IMR-90 (cell line): ENCODE measurements around the gene ITIH5. TPM values are rescaled to one million over a fixed set of nuclear protein-coding genes. Genes with fewer than 3 reads are reported as not detected.

Experiments
- ATAC-seq: fragments of 200-7000 bp; cut with Tn5 transposase; 2 replicates; pipeline ENCODE4 v1.9.1; 2020; ENCODE audit warnings: low read depth, mild to moderate bottlenecking, moderate library complexity
- BruUV-seq: library from RNA; stranded (reverse); fragments of 400-500 nt; replicated peaks from 2 replicates; lab custom pipeline; 2021; lab: Mats Ljungman, UMichigan
- CTCF ChIA-PET: fragments of 300-600 bp; formaldehyde crosslinking; extraction: SDS; loops from one replicate; lab custom pipeline; 2021; ENCODE audit warnings: antibody characterized with exemption; lab: Yijun Ruan, JAX
- POLR2A ChIA-PET: fragments of 300-600 bp; sonication (Branson Sonifier 250); formaldehyde crosslinking; loops from one replicate; lab custom pipeline; 2022; ENCODE audit warnings: antibody characterized with exemption; ENCODE audit not compliant: unreplicated experiment; lab: Charles Lee
- DNase-seq: peaks from one replicate; pipeline ENCODE4 v3.0.0; 2013
- H2AFZ ChIP-seq: replicated peaks from 2 replicates; pipeline ENCODE3; 2013; ENCODE audit warnings: low read length, mild to moderate bottlenecking; ENCODE audit not compliant: poor library complexity
- H2AK5ac ChIP-seq: 2 replicates; pipeline ENCODE4 v1.6.1; 2013; ENCODE audit warnings: low read depth, low read length, inconsistent platforms
- H2AK9ac ChIP-seq: replicated peaks from 2 replicates; pipeline ENCODE3; 2013; ENCODE audit warnings: mild to moderate bottlenecking, low read depth, low read length, moderate library complexity; ENCODE audit not compliant: poor library complexity
- H2BK120ac ChIP-seq: 2 replicates; pipeline ENCODE4 v1.6.1; 2013; ENCODE audit warnings: low read depth, low read length, inconsistent platforms
- H2BK15ac ChIP-seq: 3 replicates; pipeline ENCODE4 v1.6.1; 2013; ENCODE audit warnings: low read depth, low read length, inconsistent platforms
- H2BK20ac ChIP-seq: 2 replicates; pipeline ENCODE4 v1.6.1; 2013; ENCODE audit warnings: low read depth, mild to moderate bottlenecking, inconsistent platforms, low read length, moderate library complexity
- H2BK5ac ChIP-seq: 2 replicates; pipeline ENCODE4 v1.6.1; 2013; ENCODE audit warnings: mild to moderate bottlenecking, low read depth, low read length, inconsistent platforms; ENCODE audit not compliant: poor library complexity, severe bottlenecking
- H3K14ac ChIP-seq: replicated peaks from 2 replicates; pipeline ENCODE4 v1.6.1; 2013; ENCODE audit warnings: low read depth, low read length, inconsistent platforms
- H3K18ac ChIP-seq: 2 replicates; pipeline ENCODE4 v1.6.1; 2013; ENCODE audit warnings: low read depth, low read length, control low read depth
- H3K23ac ChIP-seq: 2 replicates; pipeline ENCODE4 v1.6.1; 2013; ENCODE audit warnings: low read depth, low read length, inconsistent platforms
- H3K27ac ChIP-seq: 2 replicates; pipeline ENCODE4 v1.5.1; 2013; ENCODE audit warnings: mild to moderate bottlenecking, control low read depth, low read length; ENCODE audit not compliant: insufficient read depth
- H3K27me3 ChIP-seq: 2 replicates; pipeline ENCODE4 v1.6.1; 2013; ENCODE audit warnings: low read length; ENCODE audit not compliant: control insufficient read depth, insufficient read depth
- H3K36me3 ChIP-seq: 2 replicates; pipeline ENCODE4 v1.6.1; 2013; ENCODE audit warnings: low read length, mixed read lengths; ENCODE audit not compliant: control insufficient read depth, insufficient read depth
- H3K4ac ChIP-seq: 2 replicates; pipeline ENCODE4 v1.6.1; 2013; ENCODE audit warnings: low read depth, low read length, inconsistent platforms
- H3K4me1 ChIP-seq: 2 replicates; pipeline ENCODE4 v1.6.1; 2013; ENCODE audit warnings: low read length, mixed read lengths; ENCODE audit not compliant: control insufficient read depth, insufficient read depth
- H3K4me2 ChIP-seq: 2 replicates; pipeline ENCODE4 v1.6.1; 2013; ENCODE audit warnings: low read depth, mild to moderate bottlenecking, control low read depth, low read length, moderate library complexity
- H3K4me3 ChIP-seq: 2 replicates; pipeline ENCODE4 v1.5.1; 2013; ENCODE audit warnings: low read depth, mild to moderate bottlenecking, control low read depth, low read length, moderate library complexity; ENCODE audit not compliant: insufficient read depth
- H3K56ac ChIP-seq: 2 replicates; pipeline ENCODE4 v1.6.1; 2013; ENCODE audit warnings: low read length, inconsistent platforms; ENCODE audit not compliant: insufficient read depth; ENCODE audit errors: extremely low read depth
- H3K79me1 ChIP-seq, 2 experiments: 2 replicates each; pipeline ENCODE4 v1.6.1; 2013; ENCODE audit warnings: low read length in 2 of 2, inconsistent platforms in 1 of 2, low read depth in 1 of 2
- H3K9ac ChIP-seq: 2 replicates; pipeline ENCODE4 v1.6.1; 2013; ENCODE audit warnings: low read depth, low read length, control low read depth
- H3K9me1 ChIP-seq: 2 replicates; pipeline ENCODE4 v1.6.1; 2013; ENCODE audit warnings: low read length, inconsistent platforms; ENCODE audit not compliant: insufficient read depth
- H3K9me3 ChIP-seq: 2 replicates; pipeline ENCODE4 v1.6.1; 2013; ENCODE audit warnings: low read length; ENCODE audit not compliant: control insufficient read depth, insufficient read depth
- H4K20me1 ChIP-seq: 2 replicates; pipeline ENCODE4 v1.6.1; 2013; ENCODE audit warnings: low read length, inconsistent platforms; ENCODE audit not compliant: insufficient read depth
- H4K5ac ChIP-seq: 2 replicates; pipeline ENCODE4 v1.6.1; 2013; ENCODE audit warnings: mild to moderate bottlenecking, low read depth, low read length, control low read depth
- H4K8ac ChIP-seq, 2 experiments: 2 replicates each; pipeline ENCODE4 v1.6.1; 2013; ENCODE audit warnings: low read depth in 2 of 2, low read length in 2 of 2, control low read depth in 1 of 2, inconsistent platforms in 1 of 2
- H4K91ac ChIP-seq: 2 replicates; pipeline ENCODE4 v1.6.1; 2013; ENCODE audit warnings: low read depth, low read length, inconsistent platforms; ENCODE audit not compliant: insufficient read depth
- CEBPB ChIP-seq: IDR thresholded peaks from 2 replicates; pipeline ENCODE4 v1.6.1; 2012; ENCODE audit warnings: low read depth, low read length, improper control_type of control experiment
- CHD1 ChIP-seq: IDR thresholded peaks from 2 replicates; pipeline ENCODE4 v1.6.1; 2012; ENCODE audit warnings: low read depth, low read length, improper control_type of control experiment
- CTCF ChIP-seq: conservative IDR thresholded peaks from 2 replicates; pipeline ENCODE4 v1.5.1; 2012; ENCODE audit warnings: mild to moderate bottlenecking, low read depth, low read length, improper control_type of control experiment
- ELK1 ChIP-seq: fragments of 150-350 bp; IDR thresholded peaks from 2 replicates; pipeline ENCODE4 v1.6.1; 2016; ENCODE audit warnings: low read depth, mild to moderate bottlenecking, low read length, moderate library complexity, borderline replicate concordance
- FOS ChIP-seq: fragments of 150-350 bp; IDR thresholded peaks from 2 replicates; pipeline ENCODE4 v1.6.1; 2016; ENCODE audit warnings: low read depth, low read length
- MAFK ChIP-seq: IDR thresholded peaks from 2 replicates; pipeline ENCODE4 v1.6.1; 2012; ENCODE audit warnings: low read depth, low read length, improper control_type of control experiment
- RAD21 ChIP-seq: IDR thresholded peaks from 2 replicates; pipeline ENCODE4 v1.6.1; 2012; ENCODE audit warnings: low read length, improper control_type of control experiment
- RCOR1 ChIP-seq: IDR thresholded peaks from 2 replicates; pipeline ENCODE4 v1.6.1; 2012; ENCODE audit warnings: mild to moderate bottlenecking, low read length, improper control_type of control experiment; ENCODE audit not compliant: insufficient replicate concordance
- SMC3 ChIP-seq: fragments of 150-350 bp; IDR thresholded peaks from 2 replicates; pipeline ENCODE4 v1.6.1; 2016; ENCODE audit warnings: low read depth, mild to moderate bottlenecking, antibody characterized with exemption, low read length, moderate library complexity
- WGBS, 2 experiments: methylation state at CpG; one replicate each; pipeline versions ENCODE4 v1.1.5 to v1.1.7; 2013; ENCODE audit warnings: missing lambda C conversion rate in 2 of 2; ENCODE audit not compliant: insufficient read length in 1 of 2; ENCODE audit errors: extremely low coverage in 2 of 2; 5-methylcytosine and 5-hydroxymethylcytosine counted together
- dilution Hi-C: fragments of 300-500 bp; cut with HindIII; formaldehyde crosslinking; loops from one replicate; pipeline ENCODE4 v1.14.3; 2018; ENCODE audit warnings: low sequenced_read_pairs; ENCODE audit not compliant: unreplicated experiment
- in situ Hi-C: fragments of 300-500 bp; cut with MboI; formaldehyde crosslinking; loops from 3 replicates; pipeline ENCODE4 v1.14.3; 2019; ENCODE audit warnings: low sequenced_read_pairs, inconsistent platforms, mixed read lengths
- intact Hi-C: fragments of 100-400 bp; cut with micrococcal nuclease; formaldehyde crosslinking; loops from 2 replicates; pipeline ENCODE4 v1.10.0; 2022
- polyA plus RNA-seq, 3 experiments: library from polyadenylated mRNA; depleted of rRNA; stranded (reverse); fragments of >200 nt; gene quantifications; 2 replicates each; pipeline ENCODE4 v1.2.3, GENCODE V29; 2012; ENCODE audit warnings: low replicate concordance in 1 of 3
- total RNA-seq: library from RNA; depleted of rRNA; stranded (reverse); fragments of >200 nt; gene quantifications from 2 replicates; pipeline ENCODE4 v1.2.3, GENCODE V29; 2012

The ITIH5 gene
- total and polyA plus RNA-seq, 2 of the 4 experiments (the other 2 are of a cell fraction), result under 0.01 to 0.07 TPM

GRCh38 chr10:7703140-7703539 lies 36.4 kb upstream of the ITIH5 start, which contains the start of gene ITIH2:
TSS of gene ITIH2 (plus strand) at chr10:7703316. CDS start at chr10:7703435, 119 bp downstream.
- Histone ChIP-seq H3K4me3 (no peak within 1 kb of the TSS), H4K91ac (no peak within 1 kb of the TSS), H3K18ac (no peak within 1 kb of the TSS), H3K56ac (no peak within 1 kb of the TSS), H3K9me3 (no peaks in the 10 kb centered on the region), H3K36me3 (no peaks in the 10 kb centered on the region), H3K23ac (no peak within 1 kb of the TSS), H3K14ac (no peak within 1 kb of the TSS), H4K20me1 (no peaks in the 10 kb centered on the region), H2AFZ (no peak within 1 kb of the TSS), H3K4ac (no peak within 1 kb of the TSS), H3K27me3 (no peaks in the 10 kb centered on the region; the same call in 1 of the 2 replicates), H3K9me1 (no peaks in the 10 kb centered on the region), H3K4me1 (no peaks in the 10 kb centered on the region), H3K9ac (no peak within 1 kb of the TSS), H2AK5ac (no peak within 1 kb of the TSS), H4K8ac (no peak within 1 kb of the TSS), H3K4me2 (no peak within 1 kb of the TSS), H3K79me1 (no peaks in the 10 kb centered on the region), H2AK9ac (no peak within 1 kb of the TSS), H3K27ac (no peak within 1 kb of the TSS), H2BK20ac (no peak within 1 kb of the TSS), H2BK15ac (no peak within 1 kb of the TSS), H2BK120ac (no peak within 1 kb of the TSS), H2BK5ac (no peak within 1 kb of the TSS), H4K5ac (no peak within 1 kb of the TSS)
- dilution Hi-C loops (no loop called here), intact Hi-C loops (no loop called here), in situ Hi-C loops (no loop called here)
- POLR2A ChIA-PET, result no interaction called here
- CTCF ChIA-PET, result no interaction called here
- DNase-seq, result no peak
- WGBS, 2 experiments, result no CpG with 5 or more reads among the region's 4 CpGs
- TF ChIP-seq RCOR1 (no peak), CEBPB (no peak), CHD1 (no peak), CTCF (no peak), SMC3 (no peak), FOS (no peak), ELK1 (no peak), RAD21 (no peak), MAFK (no peak)
- BruUV-seq, result no TSS peak
- no peak for ATAC-seq
